KG1 (cell line): ENCODE results near the gene ZNF157.
"Not testable (repeated sequence)": the region's sequence is repeated elsewhere in the genome, so short reads cannot be mapped to it uniquely, and the experiment has no call there.

ENCODE experiments used
- DNase-seq: peaks from one replicate; lab custom pipeline; 2025; lab: John Stamatoyannopoulos, UW

Gene ZNF157

DNA sequence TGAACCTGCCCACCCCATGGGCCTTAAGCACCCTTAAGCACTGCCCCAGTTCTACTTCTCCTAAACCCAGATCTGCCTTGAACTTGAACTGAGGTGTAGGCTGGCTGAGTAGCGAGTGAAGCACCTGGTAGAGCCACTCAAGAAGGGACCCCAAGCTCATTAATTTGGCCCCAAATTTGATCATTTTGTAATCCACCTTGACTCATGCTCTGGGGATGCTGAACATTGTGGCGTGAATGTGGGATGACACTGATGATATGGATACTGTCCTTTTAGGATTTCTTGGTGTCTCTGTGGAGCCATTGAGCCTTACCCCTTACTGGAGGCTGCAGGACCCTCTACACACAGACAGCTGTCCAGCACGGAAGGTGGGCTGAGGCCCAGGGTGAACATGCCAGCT, at the start of gene ZNF157:
TSS of gene ZNF157 (plus strand) at position 301 of the 400 bp plus-strand sequence. CDS start at position 392, 91 bp downstream.
- DNase-seq, result no peak

GRCh38 chrX:47321386-47321785, 49.0 kb upstream of the ZNF157 start:
- no peak for DNase-seq

- DNase-seq, result no peak
Measured at GRCh38 chrX:47321823-47322371, 48.5 kb upstream of the ZNF157 start.

GRCh38 chrX:47327902-47328301, 42.5 kb upstream of the ZNF157 start:
- no peak for DNase-seq

- not testable (repeated sequence) for DNase-seq
Measured at GRCh38 chrX:47332729-47333128, 37.6 kb upstream of the ZNF157 start.

DNA sequence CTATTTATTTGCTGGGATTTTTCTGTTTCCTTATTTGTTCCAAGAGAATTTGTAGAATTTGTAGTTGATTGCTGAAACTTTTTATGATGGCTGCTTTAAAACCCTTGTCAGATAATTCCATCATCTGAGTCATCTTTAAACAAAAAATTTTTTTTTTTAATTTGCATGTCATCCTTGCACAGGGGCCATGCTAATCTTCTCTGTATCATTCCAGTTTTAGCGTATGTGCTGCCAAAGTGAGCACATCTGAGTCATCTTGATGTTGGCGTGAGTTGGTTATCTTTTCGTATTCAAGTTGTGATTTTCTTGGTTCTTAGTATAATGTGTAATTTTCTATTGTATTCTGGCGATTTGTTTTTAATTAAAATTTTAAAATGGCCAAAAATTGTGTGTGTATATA, 18.7 kb upstream of the ZNF157 start:
- DNase-seq, result no peak

GRCh38 chrX:47358387-47359065, 11.9 kb upstream of the ZNF157 start:
- DNase-seq, result peak; percentile 1

GRCh38 chrX:47360423-47361179, 9.8 kb upstream of the ZNF157 start:
- no peak for DNase-seq

DNA sequence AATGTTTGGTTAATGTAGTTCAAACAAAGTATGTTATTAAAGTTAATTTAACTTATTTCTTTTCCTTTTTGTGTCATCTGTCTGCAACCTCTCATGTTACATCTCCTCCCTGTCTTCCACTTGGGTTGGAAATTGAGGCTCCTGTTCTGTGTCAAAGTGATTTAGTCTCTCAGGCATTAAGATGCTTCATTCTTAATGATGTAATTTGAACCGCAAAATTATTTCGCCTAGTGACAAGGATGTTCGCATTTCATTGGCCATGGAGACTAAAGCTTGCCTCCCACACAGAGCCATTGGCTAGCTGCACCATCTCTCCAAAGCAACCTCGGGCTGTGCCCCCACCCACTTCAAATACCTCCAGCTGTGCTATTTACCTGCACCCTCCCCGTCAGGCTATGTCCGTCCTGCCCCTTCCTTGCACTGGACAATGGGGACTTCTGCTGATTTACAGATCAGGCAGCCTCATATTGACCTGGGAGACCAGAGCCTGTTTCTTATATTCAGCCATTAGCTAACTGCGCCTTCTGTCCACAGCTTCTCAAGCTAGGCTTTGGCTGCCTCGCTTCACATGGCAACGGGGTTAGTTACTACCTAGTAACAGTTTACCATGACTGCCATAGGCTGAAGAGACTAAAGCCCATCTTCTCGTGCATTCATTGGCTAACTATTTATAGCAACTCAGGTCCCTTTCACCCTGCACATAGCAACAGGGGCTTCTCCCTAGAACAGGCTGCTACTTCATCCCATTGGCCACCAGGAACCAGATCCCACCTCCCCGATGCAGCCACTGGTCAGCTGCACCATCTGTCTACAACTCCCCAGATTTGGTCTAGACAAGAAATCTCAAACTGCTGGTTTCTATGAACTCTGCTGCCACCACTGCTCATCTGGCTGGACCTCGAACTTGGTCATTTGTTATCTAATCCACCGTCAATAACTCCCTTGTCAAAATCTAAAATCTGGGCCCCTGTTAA, 8.6 kb upstream of the ZNF157 start:
- no peak for DNase-seq

DNA sequence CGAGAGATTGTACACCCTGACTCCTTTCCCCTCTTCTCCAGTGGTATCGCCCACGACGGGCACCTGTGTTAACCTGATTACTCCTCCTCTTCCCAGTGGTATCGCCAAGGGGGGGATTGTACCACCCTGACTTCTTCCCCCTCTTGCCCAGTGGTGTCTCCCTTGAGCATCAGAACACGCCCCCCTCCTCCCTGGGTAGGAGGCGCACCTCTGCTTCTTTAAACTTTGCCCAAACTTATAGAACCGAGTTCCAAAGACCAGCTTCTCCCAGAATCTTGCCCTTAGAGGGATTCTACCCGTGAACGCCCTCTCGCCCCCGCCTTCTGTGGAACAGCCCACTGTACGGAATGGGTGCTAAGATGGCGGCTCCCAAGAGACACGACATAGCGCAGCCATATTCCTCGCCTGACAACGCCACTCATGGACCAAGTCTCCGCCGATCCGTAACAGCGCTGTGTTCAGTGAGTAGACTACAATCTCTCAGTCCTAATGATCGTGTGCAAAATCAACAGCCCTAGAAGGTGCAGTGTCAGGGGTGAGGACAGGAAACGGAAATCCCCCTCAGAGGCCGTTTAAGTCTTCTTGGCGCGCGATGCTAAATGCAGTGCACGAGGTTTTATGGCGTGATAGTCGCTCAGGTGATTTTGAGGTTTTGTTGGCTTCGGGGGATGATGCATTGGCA, 4.2 kb upstream of the ZNF157 start:
- DNase-seq, result peak; percentile 31

GRCh38 chrX:47373198-47373597, 2.8 kb downstream of the ZNF157 start:
- no peak for DNase-seq

- DNase-seq, result no peak
Measured at GRCh38 chrX:47380268-47380667, 9.9 kb downstream of the ZNF157 start.

GRCh38 chrX:47380837-47381236, 10.5 kb downstream of the ZNF157 start:
- not testable (repeated sequence) for DNase-seq

- peak; percentile 37 for DNase-seq
Measured at GRCh38 chrX:47384502-47384901, 14.1 kb downstream of the ZNF157 start.

DNA sequence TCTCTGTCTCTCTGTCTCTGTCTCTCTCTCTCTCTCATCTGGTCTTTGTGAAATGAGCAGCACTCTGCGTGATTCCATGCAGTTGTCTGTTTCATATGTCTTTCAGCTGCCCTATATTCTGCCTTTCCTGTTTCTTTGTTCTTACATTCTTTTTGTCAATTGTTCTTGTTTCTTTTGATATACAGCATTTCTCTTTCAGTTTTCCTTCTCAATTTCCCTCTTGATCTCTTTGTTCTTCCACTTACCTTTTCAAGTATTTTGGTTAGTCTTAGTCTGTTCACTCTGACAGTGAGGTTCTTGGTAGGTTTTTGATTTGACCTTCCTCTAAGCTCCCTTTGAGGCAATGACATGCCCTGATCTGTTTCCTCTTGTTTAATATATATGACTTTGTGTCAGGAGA, 20.4 kb downstream of the ZNF157 start:
- no peak for DNase-seq

GRCh38 chrX:47413179-47413594, 42.8 kb downstream of the ZNF157 start:
- DNase-seq, result no peak

GRCh38 chrX:47420265-47420664, 49.9 kb downstream of the ZNF157 start:
- DNase-seq, result no peak

- no peak for DNase-seq
Measured at GRCh38 chrX:47420962-47421361, 50.6 kb downstream of the ZNF157 start.

DNA sequence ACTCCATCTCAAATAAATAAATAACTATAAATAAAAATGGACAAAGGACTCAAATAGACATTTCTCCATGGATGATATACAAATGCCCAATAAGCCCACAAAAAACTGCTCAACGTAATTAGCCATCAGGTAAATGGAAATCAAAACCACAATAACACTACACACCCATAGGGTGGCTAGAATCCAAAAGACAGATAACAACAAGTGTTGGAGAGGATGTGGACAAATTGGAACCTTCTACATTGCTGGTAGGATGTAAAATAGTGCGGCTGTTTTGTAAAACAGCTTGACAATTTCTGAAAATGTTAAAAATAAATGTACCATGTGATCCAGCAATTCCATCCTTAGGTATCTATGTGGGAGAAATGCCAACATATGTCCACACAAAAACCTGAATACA, 52.1 kb downstream of the ZNF157 start:
- no peak for DNase-seq

GRCh38 chrX:47430925-47431324, 60.5 kb downstream of the ZNF157 start:
- no peak for DNase-seq

- DNase-seq, result no peak
Measured at GRCh38 chrX:47446431-47446830, 76.1 kb downstream of the ZNF157 start.
